SK-N-SH treated with all-trans-retinoic acid at 6 μM for 48 hours (cell line): Measurements from ENCODE around the gene WDSUB1.

Experiments used
- ATAC-seq: fragments of 200-7000 bp; cut with Tn5 transposase; 3 replicates; pipeline ENCODE4 v1.9.1; 2020; ENCODE audit warnings: mild to moderate bottlenecking, moderate library complexity
- ARNTL ChIP-seq: fragments of 450-650 bp; formaldehyde crosslinking; IDR thresholded peaks from 2 replicates; pipeline ENCODE4 v1.5.0; 2020; ENCODE audit warnings: low read depth, mild to moderate bottlenecking, moderate library complexity, borderline replicate concordance
- BACH2 ChIP-seq: fragments of 250-450 bp; sonication (Bioruptor Pico); IDR thresholded peaks from 2 replicates; pipeline ENCODE4 v1.9.0; 2021; ENCODE audit warnings: mild to moderate bottlenecking, borderline replicate concordance
- CREB5 ChIP-seq: fragments of 250-450 bp; sonication (Bioruptor Pico); IDR thresholded peaks from 2 replicates; pipeline ENCODE4 v1.5.1; 2020; ENCODE audit warnings: low read depth, mild to moderate bottlenecking, moderate library complexity
- CSDC2 ChIP-seq: fragments of 250-450 bp; sonication (Bioruptor Pico); IDR thresholded peaks from 2 replicates; pipeline ENCODE4 v1.5.0; 2020; ENCODE audit warnings: mild to moderate bottlenecking, moderate library complexity
- ESRRG ChIP-seq: fragments of 250-450 bp; sonication (Bioruptor Pico); IDR thresholded peaks from 2 replicates; pipeline ENCODE4 v1.6.1; 2021; ENCODE audit warnings: mild to moderate bottlenecking
- ISL1 ChIP-seq: fragments of 250-450 bp; sonication (Bioruptor Pico); IDR thresholded peaks from 2 replicates; pipeline ENCODE4 v2.1.2; 2022; ENCODE audit warnings: mild to moderate bottlenecking, moderate library complexity
- OSR1 ChIP-seq: fragments of 250-450 bp; sonication (Bioruptor Pico); IDR thresholded peaks from 2 replicates; pipeline ENCODE4 v1.8.0; 2022; ENCODE audit warnings: moderate library complexity, mild to moderate bottlenecking, inconsistent platforms
- PPARA ChIP-seq: fragments of 250-450 bp; sonication (Bioruptor Pico); IDR thresholded peaks from 2 replicates; pipeline ENCODE4 v1.5.0; 2020; ENCODE audit warnings: mild to moderate bottlenecking, borderline replicate concordance
- RARB ChIP-seq: fragments of 250-450 bp; sonication (Bioruptor Pico); IDR thresholded peaks from 2 replicates; pipeline ENCODE4 v1.8.0; 2021; ENCODE audit warnings: mild to moderate bottlenecking, moderate library complexity
- SNAI2 ChIP-seq: fragments of 250-450 bp; sonication (Bioruptor Pico); IDR thresholded peaks from 2 replicates; pipeline ENCODE4 v1.5.0; 2020; ENCODE audit warnings: mild to moderate bottlenecking, moderate library complexity
- TCF4 ChIP-seq: fragments of 250-450 bp; sonication (Bioruptor Pico); IDR thresholded peaks from 2 replicates; pipeline ENCODE4 v1.8.0; 2021; ENCODE audit warnings: mild to moderate bottlenecking, moderate library complexity, borderline replicate concordance
- TSHZ2 ChIP-seq: fragments of 250-450 bp; sonication (Bioruptor Pico); IDR thresholded peaks from 2 replicates; pipeline ENCODE4 v1.5.0; 2020; ENCODE audit warnings: mild to moderate bottlenecking, moderate library complexity
- ZC3H10 ChIP-seq: fragments of 250-450 bp; sonication (Bioruptor Pico); IDR thresholded peaks from 2 replicates; pipeline ENCODE4 v1.5.1; 2021; ENCODE audit warnings: mild to moderate bottlenecking, moderate library complexity
- ZFP3 ChIP-seq: fragments of 250-450 bp; sonication (Bioruptor Pico); IDR thresholded peaks from 2 replicates; pipeline ENCODE4 v1.5.0; 2020; ENCODE audit warnings: mild to moderate bottlenecking, moderate library complexity
- ZFP30 ChIP-seq: fragments of 450-650 bp; formaldehyde crosslinking; IDR thresholded peaks from 2 replicates; pipeline ENCODE4 v1.5.0; 2022; ENCODE audit warnings: mild to moderate bottlenecking, moderate library complexity
- ZNF70 ChIP-seq: fragments of 450-650 bp; formaldehyde crosslinking; IDR thresholded peaks from 2 replicates; pipeline ENCODE4 v1.5.0; 2020; ENCODE audit warnings: mild to moderate bottlenecking, moderate library complexity
- TF ChIP-seq, protein P1 (sequence below): fragments of 250-450 bp; sonication (Bioruptor Pico); IDR thresholded peaks from 2 replicates; pipeline ENCODE4 v1.5.1; 2021; ENCODE audit warnings: mild to moderate bottlenecking, moderate library complexity
- TF ChIP-seq, protein P2 (sequence below): fragments of 250-450 bp; sonication (Bioruptor Pico); IDR thresholded peaks from 2 replicates; pipeline ENCODE4 v1.8.0; 2020; ENCODE audit warnings: mild to moderate bottlenecking, moderate library complexity, borderline replicate concordance

The WDSUB1 gene

DNA sequence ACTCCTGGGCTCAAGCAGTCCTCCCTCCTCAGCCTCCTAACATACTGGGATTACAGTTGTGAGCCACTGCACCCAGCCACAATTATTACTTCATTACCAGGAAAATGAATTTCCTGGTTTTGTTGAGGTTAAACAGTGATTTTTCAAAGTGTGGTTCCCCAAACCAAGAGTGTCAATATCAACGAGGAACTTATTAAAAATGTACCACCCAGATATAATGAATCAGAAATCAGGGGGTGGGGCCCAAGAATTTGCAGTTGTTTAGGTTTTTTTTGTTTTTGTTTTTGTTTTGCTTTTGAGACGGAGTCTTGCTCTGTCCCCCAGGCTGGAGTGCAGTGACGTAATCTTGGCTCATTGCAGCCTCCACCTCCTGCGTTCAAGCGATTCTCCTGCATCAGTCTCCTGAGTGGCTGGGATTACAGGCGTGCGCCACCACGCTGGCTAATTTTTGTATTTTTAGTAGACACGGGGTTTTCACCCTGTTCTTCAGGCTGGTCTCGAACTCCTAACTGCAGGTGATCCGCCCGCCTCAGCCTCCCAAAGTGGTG lies 94.1 kb downstream of the WDSUB1 start:
- ATAC-seq: no peak
- TF ChIP-seq ISL1 (CRISPR knock-in tag): no peak
- no peak for TF ChIP-seq CREB5
- TF ChIP-seq ARNTL (CRISPR knock-in tag): no peak
- TF ChIP-seq ZNF70: no peak
- no peak for TF ChIP-seq PPARA (CRISPR knock-in tag)
- no peak for TF ChIP-seq ZFP3
- no peak for TF ChIP-seq ZFP30 (CRISPR knock-in tag)
- no peak for TF ChIP-seq TCF4
- TF ChIP-seq TSHZ2 (CRISPR knock-in tag): no peak
- TF ChIP-seq OSR1 (CRISPR knock-in tag): no peak
- no peak for TF ChIP-seq ESRRG
- no peak for TF ChIP-seq RARB
- TF ChIP-seq BACH2 (CRISPR knock-in tag): no peak
- TF ChIP-seq CSDC2: no peak
- TF ChIP-seq, protein P1, sequence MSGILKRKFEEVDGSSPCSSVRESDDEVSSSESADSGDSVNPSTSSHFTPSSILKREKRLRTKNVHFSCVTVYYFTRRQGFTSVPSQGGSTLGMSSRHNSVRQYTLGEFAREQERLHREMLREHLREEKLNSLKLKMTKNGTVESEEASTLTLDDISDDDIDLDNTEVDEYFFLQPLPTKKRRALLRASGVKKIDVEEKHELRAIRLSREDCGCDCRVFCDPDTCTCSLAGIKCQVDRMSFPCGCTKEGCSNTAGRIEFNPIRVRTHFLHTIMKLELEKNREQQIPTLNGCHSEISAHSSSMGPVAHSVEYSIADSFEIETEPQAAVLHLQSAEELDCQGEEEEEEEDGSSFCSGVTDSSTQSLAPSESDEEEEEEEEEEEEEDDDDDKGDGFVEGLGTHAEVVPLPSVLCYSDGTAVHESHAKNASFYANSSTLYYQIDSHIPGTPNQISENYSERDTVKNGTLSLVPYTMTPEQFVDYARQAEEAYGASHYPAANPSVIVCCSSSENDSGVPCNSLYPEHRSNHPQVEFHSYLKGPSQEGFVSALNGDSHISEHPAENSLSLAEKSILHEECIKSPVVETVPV (CRISPR knock-in tag): no peak
- TF ChIP-seq ZC3H10 (CRISPR knock-in tag): no peak
- TF ChIP-seq, protein P2, sequence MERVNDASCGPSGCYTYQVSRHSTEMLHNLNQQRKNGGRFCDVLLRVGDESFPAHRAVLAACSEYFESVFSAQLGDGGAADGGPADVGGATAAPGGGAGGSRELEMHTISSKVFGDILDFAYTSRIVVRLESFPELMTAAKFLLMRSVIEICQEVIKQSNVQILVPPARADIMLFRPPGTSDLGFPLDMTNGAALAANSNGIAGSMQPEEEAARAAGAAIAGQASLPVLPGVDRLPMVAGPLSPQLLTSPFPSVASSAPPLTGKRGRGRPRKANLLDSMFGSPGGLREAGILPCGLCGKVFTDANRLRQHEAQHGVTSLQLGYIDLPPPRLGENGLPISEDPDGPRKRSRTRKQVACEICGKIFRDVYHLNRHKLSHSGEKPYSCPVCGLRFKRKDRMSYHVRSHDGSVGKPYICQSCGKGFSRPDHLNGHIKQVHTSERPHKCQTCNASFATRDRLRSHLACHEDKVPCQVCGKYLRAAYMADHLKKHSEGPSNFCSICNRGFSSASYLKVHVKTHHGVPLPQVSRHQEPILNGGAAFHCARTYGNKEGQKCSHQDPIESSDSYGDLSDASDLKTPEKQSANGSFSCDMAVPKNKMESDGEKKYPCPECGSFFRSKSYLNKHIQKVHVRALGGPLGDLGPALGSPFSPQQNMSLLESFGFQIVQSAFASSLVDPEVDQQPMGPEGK (CRISPR knock-in tag): no peak

GRCh38 chr2:159188449-159188848 lies 98.1 kb downstream of the WDSUB1 start:
- ATAC-seq: no peak
- no peak for TF ChIP-seq SNAI2 (CRISPR knock-in tag)
- TF ChIP-seq TSHZ2 (CRISPR knock-in tag): no peak
- TF ChIP-seq ISL1 (CRISPR knock-in tag): no peak
- no peak for TF ChIP-seq TCF4
- TF ChIP-seq ZFP30 (CRISPR knock-in tag): no peak

DNA sequence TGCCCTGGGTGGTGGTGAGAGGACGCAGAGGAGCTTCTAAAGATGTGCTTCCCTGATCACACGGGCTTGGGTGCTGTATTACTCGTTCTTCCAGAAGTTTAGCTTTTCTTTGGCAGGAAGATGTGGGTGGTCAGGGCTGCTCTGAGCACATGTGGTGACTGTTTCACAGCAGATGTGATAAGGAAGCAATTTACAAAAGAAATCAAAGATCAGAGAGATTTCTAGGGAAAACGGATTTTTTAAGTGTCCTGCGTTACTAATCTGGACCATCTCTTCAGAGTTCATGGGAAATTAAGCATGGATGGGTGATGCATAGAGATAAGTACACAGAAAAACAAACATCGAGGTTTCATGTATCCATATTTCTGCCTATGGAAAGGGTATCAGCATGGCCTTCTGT lies 99.4 kb downstream of the WDSUB1 start:
- TF ChIP-seq TSHZ2 (CRISPR knock-in tag) (peak; percentile 63; the same call in 1 of the 2 replicates), TCF4 (peak; percentile 83; the same call in 1 of the 2 replicates), ZFP30 (CRISPR knock-in tag) (no peak)
- TF ChIP-seq, all 23 proteins: peak for 2
- ATAC-seq: no peak
